Temporal lobe (tissue), 2 donors: ENCODE data around the gene GJD3. TPM values are rescaled to one million over a fixed set of nuclear protein-coding genes. Genes with fewer than 3 reads are reported as not detected.

Experiments used
- small RNA-seq: library from RNA; depleted of rRNA; stranded (forward); fragments of <200 nt; gene quantifications from one replicate; pipeline ENCODE3, GENCODE V24; 2014; ENCODE audit warnings: low replicate concordance
- total RNA-seq: library from RNA; depleted of rRNA; stranded (reverse); fragments of >200 nt; gene quantifications from one replicate; pipeline ENCODE4 v1.2.3, GENCODE V29; 2014

The GJD3 gene
- total RNA-seq, 1 donor from 2014 or later = not detected

Small RNAs within 50 kb of the gene (small RNA-seq; reads per million reads assigned to genes)
- gene RF00019 (not detected), gene RNA5SP441 (not detected)

Other genes with a start within 250 kb of the GJD3 start
- 81.9 TPM for gene MSL1, start 242.8 kb downstream of the GJD3 start, total RNA-seq
- gene CASC3, start 224.2 kb downstream of the GJD3 start, total RNA-seq = 31.5 TPM
- 15.5 TPM for gene RAPGEFL1, start 187.3 kb downstream of the GJD3 start, total RNA-seq
- 6.6 TPM for gene WIPF2, start 145.4 kb downstream of the GJD3 start, total RNA-seq
- gene CDC6, start 76.9 kb downstream of the GJD3 start, total RNA-seq = 2.0 TPM
- gene RARA, start 55.6 kb downstream of the GJD3 start, total RNA-seq = 4.9 TPM
- gene TOP2A, start 53.2 kb upstream of the GJD3 start, total RNA-seq = 20.4 TPM
- gene IGFBP4, start 78.7 kb upstream of the GJD3 start, total RNA-seq = 14.3 TPM
- not detected for gene TNS4, start 136.9 kb upstream of the GJD3 start, total RNA-seq
- 0.25 TPM for gene CCR7, start 200.7 kb upstream of the GJD3 start, total RNA-seq